HL-60/S4 treated with retinoic acid at 250 ng/mL for 4 days and 3 days (cell line): ENCODE results near the gene GOT1.

Source experiments
- in situ Hi-C: fragments of 300-500 bp; cut with MboI; formaldehyde crosslinking; loops from 2 replicates; pipeline ENCODE4 v1.7.0; 2022; ENCODE audit warnings: low sequenced_read_pairs

The GOT1 gene

GRCh38 chr10:99430451-99431189 is at the start of gene GOT1:
Gene GOT1 (minus strand): TSS chr10:99430624. CDS start chr10:99430565, 59 bp downstream.
- in situ Hi-C loops = loop anchor here (25.0 kb wide), 1 partner anchor 282 kb away; no protein-coding TSS in a partner anchor

GRCh38 chr10:99470327-99470726 is 39.9 kb upstream of the GOT1 start:
- in situ Hi-C loops = no loop called here

GRCh38 chr10:99467236-99467999 is 37.0 kb upstream of the GOT1 start:
- in situ Hi-C loops = no loop called here

GRCh38 chr10:99466632-99467223 is 36.3 kb upstream of the GOT1 start:
- in situ Hi-C loops = no loop called here

- in situ Hi-C loops = no loop called here
Observed at GRCh38 chr10:99461230-99461629, 30.8 kb upstream of the GOT1 start.

- in situ Hi-C loops = no loop called here
Observed at GRCh38 chr10:99460070-99460469, 29.6 kb upstream of the GOT1 start.

- in situ Hi-C loops = no loop called here
Observed at GRCh38 chr10:99459217-99459616, 28.8 kb upstream of the GOT1 start.

- in situ Hi-C loops = no loop called here
Observed at GRCh38 chr10:99457813-99458212, 27.4 kb upstream of the GOT1 start.

- in situ Hi-C loops = no loop called here
Observed at GRCh38 chr10:99456931-99457288, 26.5 kb upstream of the GOT1 start.

- in situ Hi-C loops = no loop called here
Observed at GRCh38 chr10:99456207-99456930, 25.9 kb upstream of the GOT1 start.

GRCh38 chr10:99451981-99452380 is 21.6 kb upstream of the GOT1 start:
- in situ Hi-C loops = no loop called here

GRCh38 chr10:99451499-99451788 is 21.0 kb upstream of the GOT1 start:
- in situ Hi-C loops = no loop called here

- in situ Hi-C loops = no loop called here
Observed at GRCh38 chr10:99450624-99451498, 20.4 kb upstream of the GOT1 start.

GRCh38 chr10:99450156-99450555 is 19.7 kb upstream of the GOT1 start:
- in situ Hi-C loops = no loop called here

- in situ Hi-C loops = loop anchor here (25.0 kb wide), 1 partner anchor 263 kb away; no protein-coding TSS in a partner anchor
Observed at GRCh38 chr10:99449023-99449422, 18.6 kb upstream of the GOT1 start.

GRCh38 chr10:99444383-99445045 is 14.1 kb upstream of the GOT1 start:
- in situ Hi-C loops = loop anchor here (25.0 kb wide), 1 partner anchor 268 kb away; no protein-coding TSS in a partner anchor

- in situ Hi-C loops = loop anchor here (25.0 kb wide), 1 partner anchor 269 kb away; no protein-coding TSS in a partner anchor
Observed at GRCh38 chr10:99443500-99443899, 13.1 kb upstream of the GOT1 start.

- in situ Hi-C loops = loop anchor here (25.0 kb wide), 1 partner anchor 270 kb away; no protein-coding TSS in a partner anchor
Observed at GRCh38 chr10:99442394-99442793, 12.0 kb upstream of the GOT1 start.

GRCh38 chr10:99438890-99439289 is 8.5 kb upstream of the GOT1 start:
- in situ Hi-C loops = loop anchor here (25.0 kb wide), 1 partner anchor 273 kb away; no protein-coding TSS in a partner anchor
